GM19025 (cell line): Measurements from ENCODE around the gene MED15.

Source experiments
- ATAC-seq: cut with Tn5 transposase; IDR thresholded peaks from one replicate; pipeline ENCODE4 v1.9.1; 2021; ENCODE audit warnings: mild to moderate bottlenecking, low read depth, moderate library complexity; ENCODE audit not compliant: unreplicated experiment

The MED15 gene

DNA sequence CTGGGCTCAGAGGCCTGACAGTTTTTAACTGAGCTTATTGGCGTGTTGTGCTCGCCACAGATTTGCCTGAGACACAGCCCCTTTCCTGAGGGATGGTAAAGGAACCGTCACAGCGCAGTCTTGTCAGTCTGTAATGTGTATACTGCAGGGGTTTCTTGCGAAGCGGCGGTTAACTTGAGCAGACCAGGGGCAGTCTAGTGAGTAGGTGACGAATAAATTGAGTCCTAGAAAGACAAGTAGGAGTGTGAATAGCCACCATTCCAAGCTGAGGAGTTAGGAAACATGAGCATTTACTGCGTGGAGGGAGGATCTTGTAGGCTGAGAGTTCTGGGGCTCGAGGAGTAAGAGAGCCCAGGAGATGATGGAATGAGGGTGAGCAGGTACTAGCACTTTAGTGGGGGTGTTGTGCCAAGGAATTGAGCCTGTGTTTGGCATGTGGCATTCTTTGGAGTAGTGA, 1.4 kb downstream of the MED15 start:
- ATAC-seq = no peak

DNA sequence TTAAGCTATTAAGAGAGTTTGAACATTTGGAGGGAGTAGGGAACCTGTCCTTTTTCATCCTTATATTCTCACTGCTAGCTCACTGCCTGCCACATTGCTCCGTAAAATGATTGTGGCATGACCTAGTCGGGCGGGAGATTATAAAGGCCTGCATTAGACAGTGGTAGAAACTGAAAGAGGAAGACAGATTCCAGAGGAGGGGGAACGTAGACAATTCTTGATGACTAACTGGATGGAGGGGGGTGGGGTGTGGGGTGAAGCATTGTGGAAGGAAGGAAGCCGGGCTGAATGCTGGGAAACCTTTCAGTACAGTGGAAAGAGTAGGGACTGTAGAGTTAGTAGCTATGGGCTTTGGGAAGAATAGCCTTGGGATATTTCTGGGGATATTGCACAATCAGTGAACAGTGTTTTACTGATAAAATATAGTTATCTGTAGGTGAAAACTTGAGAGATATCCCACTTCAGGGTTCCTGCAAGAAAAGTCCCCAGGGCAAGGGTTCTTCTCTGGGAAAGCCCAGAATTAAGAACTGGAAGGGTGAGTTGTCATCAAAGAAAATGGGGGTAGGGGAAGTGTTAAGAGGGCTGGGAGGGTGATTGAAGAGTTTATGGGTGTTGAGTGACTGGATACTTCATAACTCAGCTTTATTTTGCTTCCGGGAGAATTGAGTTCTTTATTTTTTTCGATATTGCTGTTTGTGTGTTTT, 2.1 kb downstream of the MED15 start:
- no peak for ATAC-seq

DNA sequence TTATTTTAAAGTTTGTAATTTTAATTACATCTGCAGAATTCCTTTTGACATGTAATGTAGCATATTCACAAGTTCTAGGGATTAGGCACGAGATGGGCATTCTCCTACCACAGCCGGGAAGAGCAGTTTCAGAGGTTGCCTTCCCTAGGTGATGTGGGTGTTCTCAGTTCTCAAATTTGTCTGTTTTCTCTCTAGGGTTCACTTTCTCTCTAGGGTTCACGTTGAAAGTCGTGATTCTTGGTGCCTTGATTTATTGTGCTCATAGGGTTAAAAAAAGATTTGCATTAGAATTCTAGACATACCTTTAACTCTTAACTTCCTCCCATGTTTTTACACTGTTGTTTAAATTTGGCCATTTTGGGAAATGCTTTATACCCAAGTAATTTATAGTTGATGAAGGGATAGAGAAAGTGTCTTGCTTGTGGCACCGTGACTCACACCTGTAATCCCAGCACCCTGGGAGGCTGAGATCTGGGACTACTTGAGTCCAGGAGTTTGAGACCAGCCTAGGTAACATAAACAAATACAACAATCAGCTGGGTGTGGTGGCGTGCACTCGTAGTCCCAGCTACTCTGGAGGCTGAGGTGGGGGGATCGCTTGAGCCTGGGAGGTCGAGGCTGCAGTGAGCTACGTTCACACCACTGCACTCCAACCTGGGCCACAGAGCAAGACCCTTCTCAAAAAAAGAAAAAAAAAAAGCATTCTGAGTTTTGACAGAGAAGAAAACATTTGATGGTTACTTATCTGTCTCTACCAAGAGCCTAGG, 3.6 kb downstream of the MED15 start:
- no peak for ATAC-seq

DNA sequence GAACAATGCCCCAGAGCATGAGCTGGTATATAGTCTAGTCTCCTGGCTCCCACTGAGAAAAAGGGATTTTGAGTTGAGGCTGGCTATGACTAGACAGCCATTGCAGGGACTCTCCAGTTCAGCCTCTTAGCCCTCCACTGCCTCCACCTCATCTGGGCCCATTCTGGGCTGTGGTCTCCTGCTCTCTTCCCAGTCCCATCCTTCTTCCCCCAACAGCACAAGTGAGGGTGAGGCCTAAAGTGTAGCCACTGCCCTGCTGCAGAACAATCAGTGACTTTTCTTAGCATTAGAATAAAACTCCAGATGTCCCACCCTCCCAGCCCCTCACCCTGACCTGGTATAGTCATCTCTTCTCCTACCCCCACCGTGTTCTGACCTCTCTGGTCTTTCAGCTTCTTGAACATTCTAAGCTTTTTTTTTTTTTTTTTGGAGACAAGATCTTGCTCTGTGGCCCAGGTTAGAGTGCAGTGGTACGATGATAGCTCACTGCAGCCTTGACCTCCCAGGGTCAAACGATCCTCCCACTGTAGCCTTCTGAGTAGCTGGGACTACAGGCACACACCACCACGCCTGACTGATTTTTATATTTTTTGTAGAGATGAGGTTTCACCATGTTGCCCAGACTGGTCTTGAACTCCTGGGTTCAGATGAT, 4.3 kb downstream of the MED15 start:
- ATAC-seq = no peak

DNA sequence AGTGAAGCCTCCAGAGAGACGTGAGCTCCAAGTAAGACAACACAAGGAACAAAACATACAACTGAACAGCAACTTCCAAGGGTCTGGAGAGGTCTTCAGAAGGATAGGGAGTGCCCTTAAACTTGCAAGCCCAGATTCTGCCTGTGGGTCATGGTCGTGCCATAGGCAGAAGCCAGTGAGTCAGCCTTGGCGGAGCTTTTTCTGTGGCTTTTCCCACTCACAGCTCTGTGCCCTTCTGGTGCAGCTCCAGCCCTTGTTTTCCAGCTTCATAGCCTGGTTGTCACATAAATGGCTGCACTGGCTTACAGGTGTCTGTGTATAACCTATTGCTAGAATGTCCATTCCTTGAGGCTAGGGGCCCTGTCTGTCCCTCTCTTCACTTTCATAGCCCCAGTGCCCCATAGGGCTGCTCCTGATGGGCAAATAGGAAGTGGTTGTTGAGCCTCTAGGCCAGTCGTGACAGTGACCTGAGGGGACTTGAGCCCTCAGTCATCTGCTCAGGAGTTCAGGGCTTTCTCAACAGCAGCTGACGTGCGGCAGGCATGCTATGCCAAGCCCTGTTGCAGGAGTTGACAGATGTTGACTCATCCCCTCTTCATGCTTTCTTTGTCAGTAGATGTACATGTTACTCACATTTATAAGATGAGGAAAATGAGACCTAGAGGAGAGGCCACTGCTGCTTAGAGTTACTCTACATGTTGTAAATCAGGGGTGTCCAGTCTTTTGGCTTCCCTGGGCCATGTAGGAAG, 7.4 kb downstream of the MED15 start:
- no peak for ATAC-seq

DNA sequence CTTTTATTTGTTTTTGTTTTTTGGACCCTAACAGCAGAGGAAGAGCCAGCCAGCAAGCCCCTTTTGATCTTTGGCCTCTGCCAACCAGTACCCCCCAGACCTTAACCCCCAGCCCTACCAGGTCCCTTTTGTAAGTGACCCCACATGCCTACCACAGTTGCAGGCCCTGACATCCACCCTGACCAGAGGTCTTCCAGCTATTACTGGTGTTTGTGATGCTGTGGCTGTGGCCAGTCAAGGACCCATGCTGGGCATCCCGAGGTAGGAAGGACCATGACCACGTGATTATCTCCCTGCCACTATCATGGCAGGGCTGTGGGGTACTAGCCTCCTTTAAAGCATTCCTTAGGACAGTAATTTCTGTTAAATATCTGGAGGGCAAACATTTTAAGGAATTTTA, 9.0 kb downstream of the MED15 start:
- no peak for ATAC-seq

DNA sequence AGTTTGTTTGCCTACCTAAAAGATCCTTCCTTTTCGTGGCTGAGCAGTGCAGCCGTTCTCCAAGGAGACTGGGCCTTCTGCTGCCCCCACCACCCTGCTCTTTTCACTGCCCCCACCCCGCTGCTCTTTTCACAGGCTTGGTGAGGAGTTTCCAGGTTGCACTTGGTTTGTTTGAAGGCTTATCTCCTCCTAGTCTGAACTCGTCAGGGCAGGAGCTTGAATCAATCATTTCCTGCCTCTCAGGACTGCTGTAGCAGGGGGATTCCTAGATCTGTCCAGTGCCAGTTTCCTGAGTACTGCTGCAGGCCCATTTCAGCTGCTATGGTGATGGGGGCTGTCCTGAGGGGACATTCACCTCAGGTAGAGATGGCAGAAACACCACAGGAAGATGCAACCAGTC, 10.0 kb downstream of the MED15 start:
- ATAC-seq = no peak

DNA sequence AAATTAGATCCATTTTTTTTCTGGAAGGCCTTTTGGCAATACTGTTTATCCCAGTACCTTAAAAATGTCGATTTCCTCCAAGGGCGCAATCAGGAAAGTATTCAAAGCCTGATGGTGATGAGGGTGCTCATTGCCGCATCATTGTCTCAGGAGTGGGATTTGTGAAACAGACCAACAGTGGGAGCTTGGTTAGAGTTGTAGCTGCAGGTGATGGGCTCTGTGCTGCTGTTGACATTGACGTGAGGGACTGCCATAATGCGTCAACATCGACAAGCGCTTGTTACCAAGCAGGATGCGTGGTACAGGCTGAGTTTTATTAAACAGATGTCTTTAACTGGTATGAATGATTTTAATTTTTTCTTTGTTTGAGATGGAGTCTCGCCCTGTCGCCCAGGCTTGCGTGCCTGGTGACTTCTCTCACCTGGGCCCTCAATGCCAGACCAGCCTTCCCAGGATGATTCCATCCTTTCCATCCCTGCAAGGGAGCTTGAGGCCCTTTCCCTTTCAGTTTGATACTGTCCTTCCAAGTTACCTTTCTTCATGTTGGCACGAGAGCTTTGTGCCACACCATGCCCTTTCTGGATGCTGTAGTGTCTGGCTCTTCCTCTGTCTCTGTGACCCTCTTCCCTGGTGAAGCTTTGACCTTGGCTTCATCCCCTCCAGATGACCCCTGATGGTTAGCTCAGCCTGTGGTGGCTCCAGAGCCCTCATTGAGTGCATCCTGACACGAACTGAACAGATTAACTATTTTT, 10.6 kb downstream of the MED15 start:
- no peak for ATAC-seq

DNA sequence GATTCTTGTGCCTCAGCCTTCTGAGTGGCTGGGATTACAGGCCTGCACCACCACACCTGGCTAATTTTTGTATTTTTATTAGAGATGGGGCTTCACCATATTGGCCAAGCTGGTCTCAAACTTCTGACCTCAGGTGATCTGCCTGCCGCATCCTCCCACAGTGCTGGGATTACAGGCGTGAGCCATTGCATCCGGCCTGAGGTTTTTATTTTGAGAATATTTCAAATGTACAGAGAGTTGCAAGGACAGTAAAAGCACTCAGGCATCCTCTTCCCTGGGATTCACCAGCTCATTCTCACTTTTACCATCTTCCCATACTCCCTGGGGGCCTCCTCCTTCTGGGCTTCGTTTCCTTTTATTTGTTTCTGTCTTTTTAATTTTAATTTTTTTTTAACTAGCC, 12.1 kb downstream of the MED15 start:
- ATAC-seq = no peak

DNA sequence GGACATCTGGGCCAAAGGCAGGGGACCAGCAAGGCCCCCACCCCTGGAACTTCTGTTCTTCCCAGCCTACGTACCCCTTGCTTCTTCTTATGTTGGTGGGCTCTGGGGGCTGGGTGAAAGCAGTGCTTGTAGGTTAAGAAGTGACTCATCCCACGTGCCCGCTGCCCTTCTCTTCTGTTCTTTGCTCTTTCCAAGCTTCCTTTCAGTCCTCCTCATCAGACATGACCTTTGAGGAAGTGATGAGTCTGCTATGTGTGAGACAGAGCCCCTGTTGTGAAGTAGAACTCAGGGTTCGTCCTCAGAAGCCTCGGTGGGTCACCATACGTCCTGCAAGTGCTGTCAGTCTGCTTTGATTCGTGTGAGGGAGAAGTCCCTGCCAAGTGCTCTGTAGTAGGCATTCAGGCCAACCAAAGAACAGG, 12.7 kb downstream of the MED15 start:
- no peak for ATAC-seq

DNA sequence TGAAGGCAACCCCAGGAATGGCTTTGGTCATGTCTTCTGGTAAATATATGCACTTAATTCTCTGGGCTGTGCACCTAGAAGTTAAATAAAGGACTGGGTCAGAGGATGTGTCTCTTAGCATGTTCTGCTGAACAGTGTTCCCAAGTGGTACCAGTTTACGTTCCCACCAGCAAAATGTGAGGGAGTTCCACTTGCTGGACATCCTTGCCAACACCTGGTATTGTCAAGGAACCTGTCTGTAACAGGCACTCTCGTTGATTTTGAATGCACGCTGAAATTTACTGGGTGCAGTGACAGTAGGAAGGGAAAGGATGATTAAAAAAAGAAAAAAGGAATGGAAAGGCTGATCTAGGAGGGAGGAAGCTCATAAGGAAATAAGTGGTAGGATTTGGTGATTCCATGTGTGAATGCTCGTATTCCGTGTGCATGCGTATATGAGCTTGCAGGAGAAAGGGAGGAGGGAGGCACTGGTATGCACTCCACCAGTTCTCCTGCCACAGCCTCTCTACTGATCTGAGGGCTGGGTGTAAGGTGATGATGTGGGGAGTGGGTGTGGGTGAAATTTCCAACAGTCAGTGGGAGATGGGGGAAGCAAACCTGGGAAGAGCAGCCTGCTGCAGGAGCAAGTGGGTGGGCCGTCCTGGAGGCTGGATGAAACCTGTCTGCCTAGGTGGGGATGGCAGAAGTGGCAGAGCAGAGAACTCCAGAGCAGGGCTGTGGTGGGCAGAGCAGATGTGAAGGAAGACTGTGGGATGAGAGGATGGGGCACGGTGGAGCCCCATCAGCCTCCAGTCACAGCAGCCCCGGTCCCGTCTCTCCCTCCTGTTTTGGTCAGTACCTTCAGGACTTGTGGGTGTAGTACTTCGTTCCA, 15.0 kb downstream of the MED15 start:
- ATAC-seq = no peak

DNA sequence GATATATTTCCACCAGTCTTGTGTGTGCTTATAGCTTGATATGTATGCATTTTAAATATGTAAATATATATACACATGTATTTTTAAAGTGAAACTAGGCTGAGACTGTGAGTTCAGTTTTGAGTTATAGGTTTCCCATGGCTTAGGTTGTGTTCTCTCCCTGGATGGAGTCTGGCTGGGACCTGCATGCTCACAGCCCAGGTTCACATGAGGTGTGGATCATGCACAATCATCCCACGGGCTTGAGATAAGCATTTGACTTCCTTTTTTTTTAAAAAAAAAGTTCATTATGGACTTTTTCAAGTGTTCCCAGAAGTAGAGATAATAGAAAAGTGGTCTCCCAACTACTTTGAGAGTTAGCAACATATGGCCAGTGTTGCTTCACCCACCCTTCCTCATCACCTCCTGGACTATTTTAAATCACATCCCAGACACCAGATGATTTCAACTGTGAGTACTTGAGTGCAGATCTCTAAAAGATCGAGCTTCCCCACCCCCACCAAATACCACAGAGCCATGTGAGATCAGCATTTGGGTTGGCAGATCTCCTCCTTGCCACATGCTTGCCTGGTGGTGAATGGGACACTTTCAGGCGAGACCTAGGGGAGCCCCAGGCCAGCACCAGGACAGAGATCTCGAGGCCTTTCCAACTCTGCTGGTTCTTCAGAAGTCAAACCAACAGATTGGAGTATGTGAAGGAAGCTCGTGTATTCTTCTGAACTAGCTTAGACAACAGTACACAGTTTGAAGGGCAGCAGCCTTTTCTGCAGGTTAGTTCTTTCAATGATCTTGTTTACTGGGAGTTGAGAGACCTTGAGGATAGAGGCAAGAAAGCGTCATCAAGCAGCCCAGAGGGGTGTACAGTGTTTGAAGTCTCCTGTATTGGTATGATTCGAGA, 15.9 kb downstream of the MED15 start:
- ATAC-seq = no peak

DNA sequence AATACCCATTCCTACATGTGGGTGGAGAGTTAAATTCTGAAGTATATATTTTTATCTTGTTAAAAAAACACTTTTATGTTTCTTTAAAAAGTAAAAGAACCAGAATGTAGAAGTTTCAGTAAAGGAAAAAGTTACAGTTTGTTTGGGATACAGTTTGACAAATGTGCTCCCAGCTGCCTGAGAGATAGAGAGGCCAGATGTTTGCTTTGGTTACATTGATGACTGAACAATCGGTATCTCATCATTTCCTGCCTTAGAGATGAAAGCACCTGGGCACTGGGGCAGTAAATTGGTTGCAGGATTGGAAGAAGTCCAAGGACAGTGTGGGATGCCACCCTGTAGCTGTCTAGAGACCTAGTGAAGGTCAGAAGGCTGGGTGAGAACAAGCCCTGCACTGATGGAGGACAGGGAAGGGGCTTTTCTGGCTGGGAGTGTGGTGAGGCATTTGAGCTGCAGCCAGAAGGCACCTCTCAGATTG, 16.6 kb downstream of the MED15 start:
- ATAC-seq = no peak

DNA sequence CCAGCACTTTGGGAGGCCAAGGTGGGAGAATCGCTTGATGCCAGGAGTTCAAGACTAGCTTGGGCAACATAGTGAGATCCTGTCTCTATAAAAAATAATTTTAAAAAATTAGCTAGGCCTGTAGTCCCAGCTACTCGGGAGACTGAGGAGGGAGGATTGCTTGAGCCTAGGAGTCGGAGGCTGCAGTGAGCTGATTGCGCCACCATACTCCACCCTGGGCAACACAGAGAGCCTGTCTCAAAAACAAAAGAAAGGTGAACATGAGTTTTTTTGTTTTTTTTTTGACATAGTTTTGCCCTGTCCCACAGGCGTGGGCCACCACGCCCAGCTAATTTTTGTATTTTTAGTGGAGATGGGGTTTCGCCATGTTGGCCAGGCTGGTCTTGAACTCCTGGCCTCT, 17.6 kb downstream of the MED15 start:
- no peak for ATAC-seq

DNA sequence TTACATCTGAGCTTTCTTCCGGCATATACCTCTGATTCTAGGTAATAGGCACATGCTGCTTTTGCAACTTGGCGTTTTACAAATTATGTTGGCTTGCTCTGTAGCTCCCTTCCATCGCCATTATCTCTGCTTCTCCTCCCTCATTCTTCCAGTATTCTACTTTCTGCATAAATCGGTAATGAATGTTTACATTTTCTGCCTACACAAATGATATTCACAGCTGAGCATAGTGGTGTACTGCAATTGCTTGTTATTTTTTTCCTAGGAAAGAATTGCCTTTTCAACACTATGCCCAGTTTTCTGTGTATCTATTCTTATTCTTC, 18.9 kb downstream of the MED15 start:
- ATAC-seq = no peak

DNA sequence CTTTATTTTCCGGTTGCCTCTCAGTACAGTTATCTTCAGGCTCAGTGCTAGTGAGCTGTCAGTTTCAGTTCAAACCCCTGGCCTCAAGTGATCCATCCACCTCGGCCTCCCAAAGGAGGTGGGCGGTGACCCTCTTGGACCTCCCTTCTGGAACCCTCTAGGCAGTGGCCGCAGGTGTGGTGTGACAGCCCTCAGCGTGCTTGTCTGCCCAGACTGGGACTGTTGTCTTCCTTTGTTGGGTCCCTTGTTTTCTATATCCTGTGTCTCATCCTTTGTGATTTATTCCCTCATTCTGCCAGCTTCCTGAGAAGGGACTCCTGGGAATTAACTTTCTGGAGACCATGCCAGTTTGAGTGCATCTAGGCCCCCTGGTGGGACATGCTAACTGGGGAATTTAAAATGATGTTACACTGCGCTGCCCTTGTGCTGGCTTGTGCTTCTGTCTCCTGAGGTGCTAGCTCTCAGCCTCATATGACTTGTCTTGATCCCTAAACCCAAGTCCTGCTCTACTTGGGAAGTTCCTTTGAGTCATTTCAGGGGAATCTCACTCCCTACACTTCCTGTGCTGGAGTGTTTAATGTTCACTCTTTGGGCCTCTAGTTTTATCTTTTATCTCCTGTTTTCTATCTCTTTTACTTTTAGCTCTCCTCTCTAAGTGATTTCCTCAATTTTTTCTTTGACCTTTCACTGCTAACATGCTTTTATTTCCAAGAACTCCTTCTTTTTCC, 19.4 kb downstream of the MED15 start:
- ATAC-seq = no peak

DNA sequence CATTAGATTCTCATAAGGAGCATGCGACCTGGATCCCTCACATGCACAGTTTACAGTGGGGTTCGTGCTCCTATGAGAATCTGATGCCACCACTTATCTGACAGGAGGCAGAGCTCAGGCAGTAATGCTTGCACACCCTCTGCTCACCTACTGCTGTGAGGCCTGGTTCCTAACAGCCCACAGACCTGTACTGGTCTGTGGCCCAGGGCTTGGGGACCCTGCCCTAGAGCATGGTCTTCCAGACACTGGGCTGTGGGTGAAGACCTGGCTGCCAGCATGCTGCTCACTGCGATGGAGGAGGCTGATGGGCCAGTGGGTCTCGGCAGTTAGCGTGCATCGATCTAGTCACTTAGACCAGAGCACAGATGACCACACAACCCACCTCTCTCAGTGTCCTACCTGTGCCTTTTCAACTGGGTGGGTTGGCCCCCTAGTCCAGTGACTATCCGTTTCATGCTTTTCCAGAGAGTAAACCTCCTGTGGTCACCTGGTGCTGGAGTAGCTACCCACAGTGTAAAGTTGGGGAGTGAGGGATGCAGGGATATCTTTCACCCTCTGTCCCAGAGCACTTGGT, 21.1 kb downstream of the MED15 start:
- no peak for ATAC-seq
